NCI-H524 (cell line): ENCODE results near the gene CPSF3.

Source experiments
- DNase-seq, 2 experiments: peaks; one replicate each; lab custom pipeline; 2025; lab: John Stamatoyannopoulos, UW

The CPSF3 gene

DNA sequence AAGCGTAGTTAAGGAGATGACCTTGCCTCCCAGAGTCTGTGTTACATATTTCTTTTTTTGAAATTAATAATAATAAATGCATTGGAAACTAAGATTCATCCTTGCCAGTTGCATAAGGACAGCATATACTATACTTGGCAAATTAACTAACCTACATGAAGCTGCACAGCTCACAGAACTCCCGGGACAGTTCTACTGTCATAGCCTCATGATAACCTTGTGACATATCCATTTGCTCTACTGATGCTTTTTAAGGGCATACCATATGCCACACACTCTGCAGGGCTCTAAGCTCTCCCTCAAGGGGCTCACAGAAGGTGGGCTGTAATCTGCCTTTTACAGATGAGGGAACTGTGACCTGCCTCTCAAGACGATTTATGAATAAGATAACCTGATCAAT, 3.9 kb upstream of the CPSF3 start:
- peak; percentile 67 to 90 for DNase-seq

DNA sequence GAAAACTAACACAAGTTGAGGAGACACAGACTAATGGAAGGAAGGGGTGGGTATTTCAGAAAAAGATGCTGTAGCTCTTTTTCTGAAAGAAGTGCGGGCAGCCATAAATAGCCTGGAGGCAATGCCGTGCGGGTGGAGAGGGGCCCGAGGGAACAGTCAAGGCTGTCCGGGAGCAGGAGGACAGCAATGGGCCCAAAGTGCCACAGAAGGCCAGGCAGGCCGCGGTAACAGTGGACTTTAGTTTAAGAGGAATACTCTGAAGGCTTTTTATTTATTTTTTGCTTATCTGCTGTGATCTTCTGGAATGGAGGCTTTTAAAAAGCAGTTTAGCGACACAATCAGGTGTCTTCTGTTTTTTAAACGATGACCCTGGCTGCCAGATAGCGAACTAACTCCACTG, 3.0 kb upstream of the CPSF3 start:
- DNase-seq: no peak

DNA sequence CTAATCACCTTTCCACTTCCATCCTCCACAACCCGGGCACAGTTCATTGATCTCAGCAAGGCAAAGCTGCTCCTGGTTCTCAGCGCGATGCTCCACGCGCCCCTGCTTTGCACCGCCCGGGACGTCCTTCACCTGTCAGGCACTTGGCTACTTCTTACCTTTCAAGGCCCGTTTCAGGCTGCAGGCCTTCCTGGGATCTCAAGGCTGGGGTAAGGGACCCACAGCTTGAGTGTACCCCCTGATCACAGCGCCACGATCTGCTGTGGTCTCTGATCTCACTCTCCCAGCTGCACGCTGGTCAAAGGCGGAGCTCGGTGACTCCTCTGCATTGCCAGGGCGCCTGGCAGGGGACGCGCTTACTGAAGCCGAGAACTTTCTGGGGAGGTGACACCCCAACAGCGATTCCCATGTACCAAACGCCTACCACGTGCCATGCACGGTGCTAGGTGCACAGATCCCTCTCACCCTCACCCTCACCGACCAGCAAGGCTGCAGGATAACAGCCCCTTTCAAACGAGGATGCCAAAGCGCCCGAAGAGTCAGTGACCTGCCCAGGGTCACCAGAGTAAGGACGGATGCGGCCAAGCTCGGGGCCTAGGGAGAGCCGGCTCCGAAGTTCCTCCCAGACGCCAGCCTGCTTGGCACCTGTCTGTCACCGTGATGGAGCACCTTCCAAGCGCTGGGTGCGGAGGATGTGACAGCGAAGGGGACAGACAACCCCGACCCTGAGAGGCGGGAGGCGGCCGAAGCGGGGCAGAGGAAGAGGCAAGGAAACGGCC, 944 bp upstream of the CPSF3 start:
- DNase-seq: peak in 1 of 2 experiments; percentile 54

DNA sequence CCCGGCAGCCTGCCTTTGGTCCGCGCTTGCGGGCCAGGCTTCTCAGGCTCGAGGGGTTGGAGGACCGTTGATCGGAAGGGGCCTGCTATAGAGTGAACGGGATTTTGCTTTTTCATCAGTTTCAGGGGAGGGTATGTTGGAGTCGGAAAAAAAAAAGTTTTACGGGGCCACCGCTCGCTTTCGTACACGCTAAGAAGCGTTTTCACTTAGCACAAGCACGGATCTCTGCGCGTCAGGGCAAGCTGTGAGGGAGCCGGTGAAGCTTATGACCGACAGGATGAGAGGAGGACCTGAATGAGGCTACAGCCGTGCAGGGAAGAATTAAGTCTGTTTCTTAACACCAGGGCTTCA, 443 bp downstream of the CPSF3 start:
- no peak for DNase-seq

DNA sequence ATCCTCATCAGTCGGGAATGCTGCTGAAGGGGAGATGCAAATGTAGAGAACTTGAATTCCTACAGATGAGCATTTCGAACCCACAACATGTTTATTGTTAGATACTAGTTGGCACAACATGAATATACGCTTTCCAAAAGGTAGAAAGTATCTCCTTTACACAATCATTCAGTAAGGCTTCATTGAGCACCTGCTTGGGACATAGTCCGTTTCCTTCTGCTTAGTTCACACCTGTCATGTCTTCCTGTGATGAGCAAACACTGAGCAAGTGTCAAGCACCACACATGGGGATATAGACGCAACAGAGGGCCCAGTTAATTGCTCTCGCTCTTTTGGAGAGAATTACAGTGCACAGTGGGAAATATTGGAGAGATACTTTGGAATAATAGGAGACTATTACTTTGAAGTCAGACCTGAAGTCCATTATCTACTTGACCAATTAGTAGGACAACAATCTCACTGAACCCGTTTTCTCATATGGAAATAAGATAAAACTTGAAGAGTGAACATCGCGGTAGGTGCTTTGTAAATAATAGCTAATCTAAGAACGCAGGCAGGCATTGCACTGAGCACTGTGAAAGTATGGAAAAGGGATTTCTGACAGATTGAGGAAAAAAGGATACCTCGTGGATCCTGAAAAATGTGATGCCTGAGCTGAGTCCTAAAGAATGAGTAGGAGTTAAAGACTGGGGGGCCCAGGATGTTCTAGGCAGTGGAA, 1.2 kb downstream of the CPSF3 start:
- no peak for DNase-seq

DNA sequence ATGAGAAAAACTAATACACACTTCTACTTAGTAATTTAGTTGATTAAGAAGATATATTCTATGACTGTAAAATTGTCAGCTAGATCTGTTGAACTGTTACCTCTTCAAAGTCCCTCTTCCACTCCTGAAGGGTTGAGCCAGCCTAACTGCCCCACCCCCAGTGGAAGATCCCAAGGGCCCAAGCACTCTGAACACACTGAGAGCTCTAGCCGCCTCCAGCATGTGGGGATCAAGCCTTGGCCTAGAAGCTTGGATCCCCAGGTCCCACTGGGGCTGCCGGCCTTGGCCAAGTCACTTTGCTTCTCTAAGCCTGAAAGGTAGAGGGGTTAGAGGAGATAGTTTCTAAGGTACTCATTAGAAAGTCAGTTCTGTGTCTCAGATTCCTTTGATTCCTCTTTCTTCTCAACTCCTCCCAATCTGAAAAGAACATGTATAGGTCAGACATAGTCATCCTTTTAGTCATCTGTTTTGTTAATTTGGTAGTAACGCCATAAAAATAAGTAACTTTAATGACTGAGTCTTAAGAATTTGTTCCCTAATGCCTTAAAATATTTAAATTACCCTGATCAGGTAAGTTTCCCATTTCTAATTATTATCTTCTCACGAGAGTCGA, 5.6 kb downstream of the CPSF3 start:
- DNase-seq: no peak

DNA sequence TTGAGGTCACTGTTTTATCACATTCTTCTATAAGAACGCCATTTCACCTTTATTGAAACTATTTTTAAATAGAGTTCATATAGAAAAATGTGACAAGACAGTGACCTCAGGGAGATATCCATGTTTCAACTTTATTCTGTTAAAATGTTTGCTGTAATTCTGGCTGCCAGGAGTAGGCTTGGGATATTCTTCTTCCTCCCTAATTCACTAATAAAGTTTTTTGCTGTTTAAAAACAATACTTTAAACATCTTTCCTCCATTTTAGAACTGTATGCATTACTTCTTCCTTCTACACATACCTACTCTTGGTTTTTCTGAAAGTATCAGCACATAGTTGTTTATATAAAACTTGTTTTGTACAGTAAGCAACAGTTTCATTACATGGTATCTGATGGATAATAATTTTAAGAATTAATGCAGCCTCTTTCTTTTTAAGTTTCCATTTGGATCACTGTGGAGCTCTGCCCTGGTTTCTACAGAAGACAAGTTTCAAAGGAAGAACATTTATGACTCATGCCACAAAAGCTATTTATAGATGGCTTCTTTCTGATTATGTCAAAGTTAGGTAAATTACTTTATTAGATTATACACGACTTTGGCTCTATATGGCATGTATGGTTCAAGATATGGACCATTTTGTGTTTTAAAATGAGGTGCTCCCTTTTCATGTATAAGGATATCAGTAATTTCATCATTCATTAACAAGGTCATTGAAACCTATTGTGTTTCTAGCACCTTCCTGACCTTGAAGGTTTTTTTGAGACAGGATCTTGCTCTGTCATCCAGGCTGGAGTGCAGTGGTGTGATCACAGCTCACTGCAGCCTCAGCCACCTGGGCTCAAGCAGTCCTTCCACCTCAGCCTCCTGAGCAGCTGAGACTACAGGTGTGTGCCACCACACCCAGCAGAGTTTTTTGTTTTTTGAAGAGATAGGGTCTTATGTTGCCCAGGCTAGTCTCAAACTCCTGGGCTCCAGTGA, 7.2 kb downstream of the CPSF3 start:
- no peak for DNase-seq

DNA sequence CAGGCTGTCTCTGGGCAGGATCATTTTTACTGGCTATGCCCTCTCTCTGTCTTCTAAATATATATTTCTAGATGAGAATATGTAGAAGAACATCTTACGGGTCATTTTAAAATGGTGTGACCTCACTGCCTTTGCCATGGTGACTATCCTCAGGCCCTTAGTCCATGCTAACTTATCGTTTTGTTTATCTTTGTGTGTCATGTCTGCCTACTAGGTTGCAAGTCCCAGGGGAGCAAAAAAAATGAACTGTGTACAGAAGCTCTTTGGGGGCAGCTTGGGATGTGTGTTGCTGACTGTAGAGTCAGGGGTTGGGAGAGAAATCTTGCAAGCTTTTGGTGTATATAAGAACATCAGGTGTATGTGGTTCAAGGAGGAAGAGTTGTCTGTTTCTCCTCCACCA, 11.0 kb downstream of the CPSF3 start:
- DNase-seq: no peak

DNA sequence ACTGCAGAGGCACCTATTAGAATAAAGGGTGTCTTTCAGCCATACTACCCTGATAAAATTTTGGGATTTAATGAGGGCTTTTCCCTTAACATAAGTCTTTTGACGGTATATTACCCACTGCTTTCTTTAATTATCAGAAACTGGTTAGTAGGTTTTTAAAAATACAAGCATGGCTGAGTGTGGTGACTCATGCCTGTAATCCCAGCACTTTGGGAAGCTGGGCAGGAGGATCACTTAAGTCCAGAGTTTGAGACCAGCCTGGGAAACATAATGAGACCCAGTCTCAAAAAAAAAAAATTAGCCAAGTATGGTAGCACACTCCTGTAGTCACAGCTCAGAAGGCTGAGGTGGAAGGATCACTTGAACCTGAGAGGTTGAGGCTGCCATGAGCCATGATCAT, 16.1 kb downstream of the CPSF3 start:
- no peak for DNase-seq

DNA sequence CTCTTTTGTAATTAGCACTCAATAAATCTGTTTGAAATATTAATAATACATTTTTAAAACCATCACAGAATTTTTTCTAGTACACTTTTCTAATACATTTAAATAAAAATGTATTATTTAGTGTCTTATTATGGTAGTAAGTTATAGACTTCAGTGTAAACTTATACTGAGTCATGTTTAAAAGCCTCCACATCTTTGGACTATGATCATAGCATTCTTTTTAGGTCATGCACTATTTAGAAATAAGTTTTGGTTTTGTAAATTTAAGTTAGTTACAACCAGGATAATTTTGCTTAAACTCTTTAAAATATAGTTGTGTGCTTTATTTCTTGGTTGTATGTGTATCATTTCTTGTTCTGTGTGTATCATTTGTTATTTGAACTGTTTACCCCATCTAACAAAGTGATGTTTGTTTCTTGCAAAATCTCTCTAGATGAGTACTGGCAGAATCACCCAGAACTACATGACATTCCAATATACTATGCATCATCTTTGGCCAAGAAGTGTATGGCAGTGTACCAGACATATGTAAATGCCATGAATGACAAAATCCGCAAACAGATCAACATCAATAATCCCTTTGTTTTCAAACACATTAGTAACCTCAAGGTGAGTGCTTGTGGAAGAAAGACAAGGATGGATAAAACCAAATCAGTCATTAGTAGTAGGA, 16.7 kb downstream of the CPSF3 start:
- DNase-seq: no peak

DNA sequence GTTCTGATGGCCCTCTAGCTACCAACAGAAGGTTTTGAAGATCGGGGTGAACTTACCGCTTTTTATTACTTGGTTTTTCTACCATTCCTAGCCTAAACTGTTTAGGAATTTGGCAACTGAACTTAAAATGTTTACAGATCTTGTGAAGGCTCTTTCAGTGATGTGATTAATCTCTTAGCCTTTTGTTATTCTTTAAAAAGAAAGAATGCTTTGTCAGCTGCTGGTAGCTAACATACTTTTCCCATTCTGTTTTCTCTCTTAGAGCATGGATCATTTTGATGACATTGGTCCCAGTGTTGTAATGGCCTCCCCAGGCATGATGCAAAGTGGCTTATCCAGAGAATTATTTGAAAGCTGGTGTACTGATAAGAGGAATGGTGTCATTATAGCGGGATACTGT, 18.1 kb downstream of the CPSF3 start:
- no peak for DNase-seq

DNA sequence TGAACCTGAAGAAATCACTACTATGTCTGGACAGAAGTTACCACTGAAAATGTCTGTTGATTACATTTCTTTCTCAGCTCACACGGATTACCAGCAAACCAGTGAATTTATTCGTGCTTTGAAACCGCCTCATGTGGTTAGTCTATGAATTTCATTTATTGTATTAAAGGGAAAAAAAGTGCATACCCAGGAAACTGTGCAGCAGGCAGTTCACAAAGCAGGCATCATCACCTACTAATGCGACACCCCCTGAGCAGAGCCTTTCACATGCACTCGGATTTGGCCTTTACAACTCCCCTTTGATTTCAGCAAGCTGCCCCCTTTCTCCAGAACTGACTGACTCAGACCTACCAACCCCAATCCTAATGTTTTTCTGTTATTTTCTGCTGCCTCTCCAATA, 20.1 kb downstream of the CPSF3 start:
- DNase-seq: no peak

DNA sequence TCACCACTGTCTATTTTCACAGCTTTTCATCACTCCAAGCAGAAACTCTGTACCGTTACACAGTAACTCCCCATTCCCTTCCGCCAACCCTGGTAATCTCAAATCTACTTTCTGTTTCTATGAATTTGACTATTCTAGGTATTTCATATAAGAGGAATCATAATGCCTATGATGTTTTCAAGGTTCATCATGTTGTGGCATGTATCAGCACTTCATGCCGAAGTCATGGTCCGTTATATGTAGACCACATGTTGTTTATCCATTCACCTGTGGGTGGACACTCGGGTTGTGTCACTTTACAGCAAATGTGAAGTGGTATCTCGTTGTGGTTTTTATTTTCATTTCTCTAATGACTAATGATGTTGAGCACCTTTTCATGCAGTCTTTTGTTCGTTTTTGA, 21.6 kb downstream of the CPSF3 start:
- DNase-seq: no peak

DNA sequence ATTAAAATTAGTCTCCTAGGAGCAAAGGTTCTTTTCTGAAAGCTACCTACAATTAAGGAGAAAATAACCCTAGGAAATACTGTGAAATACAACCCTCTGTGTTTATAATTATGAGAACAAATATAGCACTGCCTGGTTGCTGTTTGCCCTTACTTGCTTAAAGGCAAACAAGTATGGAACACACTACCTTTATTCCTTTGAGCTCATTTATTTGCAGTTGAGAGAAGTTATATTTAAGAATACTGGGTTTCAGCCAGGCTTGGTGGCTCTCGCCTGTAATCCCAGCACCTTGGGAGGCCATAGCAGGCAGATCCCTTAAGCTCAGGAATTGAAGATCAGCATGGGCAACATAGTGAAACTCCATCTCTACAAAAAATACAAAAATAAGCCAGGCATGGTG, 27.8 kb downstream of the CPSF3 start:
- DNase-seq: no peak

DNA sequence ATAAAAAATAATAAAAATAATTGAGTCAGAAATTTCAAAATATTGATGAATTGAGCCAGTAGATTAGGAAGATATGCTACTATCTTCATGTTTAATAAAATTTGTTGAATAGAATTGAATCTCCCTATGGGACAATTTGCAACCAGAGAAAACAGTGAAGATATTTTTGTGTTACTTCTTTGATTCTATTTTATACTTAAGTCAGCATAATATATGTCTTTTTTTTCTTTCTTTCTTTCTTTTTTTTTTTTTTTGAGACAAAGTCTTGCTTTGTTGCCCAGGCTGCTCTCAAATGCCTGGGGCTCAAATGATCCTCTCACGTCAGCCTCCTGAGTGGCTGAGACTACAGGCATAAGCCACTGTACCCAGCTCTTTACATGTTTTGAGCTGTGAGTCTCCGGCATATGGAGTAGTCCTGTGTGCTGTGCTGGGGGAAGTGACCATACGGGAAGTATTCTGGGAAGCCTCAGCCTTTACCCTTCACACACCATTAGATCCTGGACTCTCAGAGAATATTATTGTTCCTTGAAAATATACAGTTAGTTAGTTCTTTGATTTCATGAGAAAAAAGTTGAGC, 37.1 kb downstream of the CPSF3 start:
- DNase-seq: no peak

DNA sequence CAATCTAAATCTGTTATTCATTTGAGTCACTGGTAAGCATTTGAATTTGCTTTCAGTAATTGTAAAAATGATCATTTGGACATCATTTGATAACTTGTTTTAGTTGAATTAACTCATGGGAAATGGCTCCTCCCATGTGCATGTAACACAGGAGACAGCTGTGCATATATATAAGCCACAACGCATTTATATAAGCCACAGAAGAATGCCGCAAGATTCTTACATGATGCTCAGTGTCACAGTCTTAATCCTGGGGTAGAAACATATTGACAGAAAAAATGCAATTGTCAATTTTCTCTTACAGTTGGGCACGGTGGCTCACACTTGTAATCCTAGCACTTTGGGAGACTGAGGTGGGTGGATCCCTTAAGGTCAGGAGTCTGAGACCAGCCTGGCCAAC, 37.6 kb downstream of the CPSF3 start:
- no peak for DNase-seq

DNA sequence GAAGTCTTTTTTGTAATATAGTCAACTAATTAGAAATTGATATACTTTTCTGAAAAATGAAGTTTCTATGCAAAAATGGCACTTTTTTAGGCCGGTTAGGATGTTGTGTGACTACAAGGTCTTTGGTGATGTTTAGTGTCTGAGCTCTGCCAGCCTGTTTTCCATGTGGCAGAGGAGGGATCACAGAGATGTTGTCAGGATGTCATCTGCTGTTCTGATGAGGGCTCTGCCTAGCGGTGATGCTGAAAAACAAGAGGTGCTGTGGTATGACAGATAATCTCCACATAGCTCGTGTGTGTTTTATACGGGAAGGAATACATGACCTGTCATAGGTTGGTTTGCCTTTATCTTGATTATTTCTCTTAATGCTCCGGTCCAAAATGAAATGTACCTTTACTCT, 38.9 kb downstream of the CPSF3 start:
- DNase-seq: peak in 1 of 2 experiments; percentile 54

DNA sequence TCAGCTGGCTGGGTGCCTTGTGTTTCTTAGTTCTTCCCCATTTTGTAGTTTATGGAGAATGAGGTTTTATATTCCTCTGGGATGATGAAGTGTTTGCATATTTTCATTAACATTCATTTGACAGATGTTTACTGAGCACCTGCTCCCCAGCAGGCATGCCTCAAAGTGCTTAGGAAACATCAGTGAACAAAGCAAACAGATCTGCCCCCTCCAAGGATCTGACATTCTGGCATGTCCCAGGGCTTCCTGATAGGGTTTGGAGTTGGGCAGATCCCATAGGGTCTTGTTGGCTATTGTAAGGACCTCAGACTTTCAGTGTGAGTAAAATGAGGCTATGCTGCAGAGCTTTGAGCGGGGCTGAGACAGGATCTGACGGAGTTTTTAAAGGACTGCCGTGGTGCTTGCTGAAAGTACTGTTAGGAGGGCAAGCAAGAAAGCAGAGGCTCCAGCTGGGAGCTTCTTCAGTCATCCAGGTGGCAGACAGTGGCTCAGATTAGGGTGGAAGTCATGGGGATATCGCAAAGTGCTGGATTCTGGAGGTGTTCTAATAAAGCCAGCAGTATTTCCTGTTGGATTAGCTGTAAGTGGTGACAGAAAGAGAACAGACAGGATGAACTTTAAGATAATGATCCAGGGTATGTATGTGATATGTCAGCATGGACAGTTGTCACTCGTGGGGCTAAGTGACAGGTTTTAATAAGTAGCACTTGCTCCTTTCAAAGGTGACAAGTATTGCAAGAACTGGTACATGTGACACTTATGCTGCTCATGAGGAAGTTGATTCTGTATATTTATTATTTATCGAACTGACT, 39.6 kb downstream of the CPSF3 start:
- peak in 1 of 2 experiments; percentile 53 for DNase-seq

DNA sequence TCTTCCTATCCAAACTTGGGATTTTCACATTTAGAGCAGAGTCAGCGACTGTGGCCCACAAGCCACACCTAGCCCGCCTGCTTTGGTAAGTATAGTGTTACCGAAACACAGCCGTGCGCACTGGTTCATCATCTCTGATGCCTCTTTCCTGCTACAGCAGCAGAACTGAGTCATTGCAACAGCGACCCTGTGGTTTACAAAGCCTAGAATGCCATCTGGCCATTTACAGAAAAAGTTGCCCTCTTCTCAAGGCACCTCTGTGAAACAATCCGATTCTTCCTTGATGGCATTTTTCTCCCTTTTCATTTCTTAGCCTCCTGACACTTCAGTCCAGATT, 40.2 kb downstream of the CPSF3 start:
- no peak for DNase-seq

DNA sequence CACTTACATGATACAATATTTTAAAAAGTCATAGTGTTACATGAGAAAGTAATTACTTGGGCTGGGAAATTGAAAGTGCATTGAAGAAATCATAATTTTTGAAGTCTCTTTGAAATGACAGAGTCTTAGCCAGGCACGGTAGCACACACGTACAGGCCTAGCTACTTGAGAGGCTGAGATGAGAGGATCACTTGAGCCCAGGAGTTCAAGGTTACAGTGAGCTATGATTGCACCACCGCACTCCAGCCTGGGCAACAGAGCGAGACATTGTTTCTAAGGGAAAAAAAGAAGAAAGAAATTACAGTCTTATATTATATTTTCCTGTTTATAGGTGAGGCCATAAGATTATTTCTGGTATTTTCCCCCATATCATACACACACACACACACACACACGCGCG, 41.7 kb downstream of the CPSF3 start:
- DNase-seq: no peak
